ENCODE data around the gene MTX2. TPM values are rescaled to one million over a fixed set of nuclear protein-coding genes. Genes with fewer than 3 reads are reported as not detected.

The MTX2 gene
- total and polyA plus RNA-seq, 5 donors from 2014 or later = 7.1 to 23.2 (median 21.8) TPM

- no peak overlapping the region for H3K4me3 ChIP-seq (ENCODE audit: low read depth, low read length)
Measured at GRCh38 chr2:176278927-176279326, 9.7 kb downstream of the MTX2 start.

GRCh38 chr2:176280156-176280555 is 10.9 kb downstream of the MTX2 start:
- Mint-ChIP-seq H3K4me3 (no peak overlapping the region), H3K27me3 (no peaks in the 10 kb centered on the region), H3K9me3 (no peaks in the 10 kb centered on the region), H3K36me3 (peaks cover 8% of the 10 kb centered on the region), H3K4me1 (peaks cover 12 to 43% (median 30%) of the 10 kb centered on the region in 4 donors), H3K27ac (peak overlapping the region in 1 of 3 donors; percentile 39)
- ATAC-seq (ENCODE audit: low read depth in 2 of 2) = no peak
- Histone ChIP-seq H3K27ac (ENCODE audit: insufficient read depth, low read length, poor library complexity, severe bottlenecking) (no peak overlapping the region), H3K4me1 (ENCODE audit: control insufficient read depth, insufficient read depth, low read length, poor library complexity, severe bottlenecking) (no peaks in the 10 kb centered on the region), H3K36me3 (ENCODE audit: control insufficient read depth, insufficient read depth, low read length) (no peaks in the 10 kb centered on the region), H3K4me3 (ENCODE audit: low read depth, low read length) (no peak overlapping the region), H3K9me3 (ENCODE audit: control insufficient read depth in 2 of 2, low read length in 2 of 2) (no peaks in the 10 kb centered on the region), H3K27me3 (ENCODE audit: control insufficient read depth, insufficient read depth, low read length) (no peaks in the 10 kb centered on the region)
- DNase-seq = no peak

More at GRCh38 chr2:176278927-176279326, 9.7 kb downstream of the MTX2 start:
- H3K27ac ChIP-seq (ENCODE audit: insufficient read depth, low read length, poor library complexity, severe bottlenecking) = no peak overlapping the region
- no peaks in the 10 kb centered on the region for H3K27me3 ChIP-seq (ENCODE audit: control insufficient read depth, insufficient read depth, low read length)
- Mint-ChIP-seq H3K27ac (no peak overlapping the region), H3K9me3 (no peaks in the 10 kb centered on the region), H3K36me3 (peaks cover 8% of the 10 kb centered on the region), H3K4me3 (no peak overlapping the region), H3K4me1 (peaks cover 22 to 46% (median 32%) of the 10 kb centered on the region in 4 donors), H3K27me3 (no peaks in the 10 kb centered on the region)
- no peaks in the 10 kb centered on the region for H3K36me3 ChIP-seq (ENCODE audit: control insufficient read depth, insufficient read depth, low read length)
- no peaks in the 10 kb centered on the region for H3K9me3 ChIP-seq (ENCODE audit: control insufficient read depth in 2 of 2, low read length in 2 of 2)
- H3K4me1 ChIP-seq (ENCODE audit: control insufficient read depth, insufficient read depth, low read length, poor library complexity, severe bottlenecking) = no peaks in the 10 kb centered on the region
- DNase-seq (no peak), ATAC-seq (ENCODE audit: low read depth in 2 of 2) (no peak)

- Histone ChIP-seq H3K27ac (ENCODE audit: insufficient read depth, low read length, poor library complexity, severe bottlenecking) (no peak overlapping the region), H3K4me1 (ENCODE audit: control insufficient read depth, insufficient read depth, low read length, poor library complexity, severe bottlenecking) (no peaks in the 10 kb centered on the region), H3K27me3 (ENCODE audit: control insufficient read depth, insufficient read depth, low read length) (no peaks in the 10 kb centered on the region), H3K4me3 (ENCODE audit: low read depth, low read length) (no peak overlapping the region), H3K9me3 (ENCODE audit: control insufficient read depth in 2 of 2, low read length in 2 of 2) (no peaks in the 10 kb centered on the region), H3K36me3 (ENCODE audit: control insufficient read depth, insufficient read depth, low read length) (no peaks in the 10 kb centered on the region)
- peaks cover 6% of the 10 kb centered on the region for H3K36me3 Mint-ChIP-seq
- no peaks in the 10 kb centered on the region for H3K9me3 Mint-ChIP-seq
- no peak for DNase-seq
- no peaks in the 10 kb centered on the region for H3K27me3 Mint-ChIP-seq
- no peak overlapping the region for H3K4me3 Mint-ChIP-seq
- peaks cover 19 to 46% (median 37%) of the 10 kb centered on the region in 4 donors for H3K4me1 Mint-ChIP-seq
- no peak for ATAC-seq (ENCODE audit: low read depth in 2 of 2)
- no peak overlapping the region for H3K27ac Mint-ChIP-seq
Measured at GRCh38 chr2:176280867-176281658, 11.8 kb downstream of the MTX2 start.

- no peak for DNase-seq
- H3K4me1 ChIP-seq (ENCODE audit: control insufficient read depth, insufficient read depth, low read length, poor library complexity, severe bottlenecking) = no peaks in the 10 kb centered on the region
- no peak overlapping the region for H3K27ac ChIP-seq (ENCODE audit: insufficient read depth, low read length, poor library complexity, severe bottlenecking)
- Mint-ChIP-seq H3K27me3 (no peaks in the 10 kb centered on the region), H3K27ac (no peak overlapping the region), H3K4me3 (peak overlapping the region in 1 of 4 donors; percentile 25), H3K36me3 (peaks cover 9% of the 10 kb centered on the region), H3K4me1 (peaks cover 24 to 55% (median 38%) of the 10 kb centered on the region in 4 donors), H3K9me3 (no peaks in the 10 kb centered on the region)
- H3K9me3 ChIP-seq (ENCODE audit: control insufficient read depth in 2 of 2, low read length in 2 of 2) = no peaks in the 10 kb centered on the region
- H3K27me3 ChIP-seq (ENCODE audit: control insufficient read depth, insufficient read depth, low read length) = no peaks in the 10 kb centered on the region
- H3K4me3 ChIP-seq (ENCODE audit: low read depth, low read length) = no peak overlapping the region
- no peak for ATAC-seq (ENCODE audit: low read depth in 2 of 2)
- H3K36me3 ChIP-seq (ENCODE audit: control insufficient read depth, insufficient read depth, low read length) = no peaks in the 10 kb centered on the region
Measured at GRCh38 chr2:176283291-176284068, 14.2 kb downstream of the MTX2 start.

- Histone ChIP-seq H3K4me3 (ENCODE audit: low read depth, low read length) (no peak overlapping the region), H3K27ac (ENCODE audit: insufficient read depth, low read length, poor library complexity, severe bottlenecking) (no peak overlapping the region), H3K4me1 (ENCODE audit: control insufficient read depth, insufficient read depth, low read length, poor library complexity, severe bottlenecking) (no peaks in the 10 kb centered on the region), H3K36me3 (ENCODE audit: control insufficient read depth, insufficient read depth, low read length) (no peaks in the 10 kb centered on the region), H3K9me3 (ENCODE audit: control insufficient read depth in 2 of 2, low read length in 2 of 2) (no peaks in the 10 kb centered on the region), H3K27me3 (ENCODE audit: control insufficient read depth, insufficient read depth, low read length) (no peaks in the 10 kb centered on the region)
- Mint-ChIP-seq H3K27ac (no peak overlapping the region), H3K4me3 (no peak overlapping the region), H3K36me3 (peaks cover 9% of the 10 kb centered on the region), H3K4me1 (peaks cover 25 to 56% (median 37%) of the 10 kb centered on the region in 4 donors), H3K27me3 (no peaks in the 10 kb centered on the region), H3K9me3 (no peaks in the 10 kb centered on the region)
- no peak for ATAC-seq (ENCODE audit: low read depth in 2 of 2)
- no peak for DNase-seq
Measured at GRCh38 chr2:176284461-176285049, 15.3 kb downstream of the MTX2 start.

GRCh38 chr2:176285321-176285720 is 16.1 kb downstream of the MTX2 start:
- H3K4me1 ChIP-seq (ENCODE audit: control insufficient read depth, insufficient read depth, low read length, poor library complexity, severe bottlenecking) = no peaks in the 10 kb centered on the region
- no peaks in the 10 kb centered on the region for H3K36me3 ChIP-seq (ENCODE audit: control insufficient read depth, insufficient read depth, low read length)
- H3K4me3 Mint-ChIP-seq = no peak overlapping the region
- H3K9me3 ChIP-seq (ENCODE audit: control insufficient read depth in 2 of 2, low read length in 2 of 2) = no peaks in the 10 kb centered on the region
- no peaks in the 10 kb centered on the region for H3K27me3 Mint-ChIP-seq
- peaks cover 32 to 59% (median 39%) of the 10 kb centered on the region in 4 donors for H3K4me1 Mint-ChIP-seq
- H3K9me3 Mint-ChIP-seq = no peaks in the 10 kb centered on the region
- H3K36me3 Mint-ChIP-seq = peaks cover 9% of the 10 kb centered on the region
- H3K27ac Mint-ChIP-seq = no peak overlapping the region
- no peak for ATAC-seq (ENCODE audit: low read depth in 2 of 2)
- H3K4me3 ChIP-seq (ENCODE audit: low read depth, low read length) = no peak overlapping the region
- no peak for DNase-seq
- no peaks in the 10 kb centered on the region for H3K27me3 ChIP-seq (ENCODE audit: control insufficient read depth, insufficient read depth, low read length)
- H3K27ac ChIP-seq (ENCODE audit: insufficient read depth, low read length, poor library complexity, severe bottlenecking) = no peak overlapping the region

- Mint-ChIP-seq H3K9me3 (no peaks in the 10 kb centered on the region), H3K4me1 (peaks cover 21 to 38% (median 28%) of the 10 kb centered on the region in 4 donors), H3K27me3 (no peaks in the 10 kb centered on the region), H3K27ac (no peak overlapping the region), H3K4me3 (peak overlapping the region in 1 of 4 donors; percentile 17), H3K36me3 (peaks cover 3% of the 10 kb centered on the region)
- no peaks in the 10 kb centered on the region for H3K4me1 ChIP-seq (ENCODE audit: control insufficient read depth, insufficient read depth, low read length, poor library complexity, severe bottlenecking)
- no peaks in the 10 kb centered on the region for H3K27me3 ChIP-seq (ENCODE audit: control insufficient read depth, insufficient read depth, low read length)
- no peak overlapping the region for H3K27ac ChIP-seq (ENCODE audit: insufficient read depth, low read length, poor library complexity, severe bottlenecking)
- DNase-seq = no peak
- no peaks in the 10 kb centered on the region for H3K9me3 ChIP-seq (ENCODE audit: control insufficient read depth in 2 of 2, low read length in 2 of 2)
- no peak for ATAC-seq (ENCODE audit: low read depth in 2 of 2)
- H3K36me3 ChIP-seq (ENCODE audit: control insufficient read depth, insufficient read depth, low read length) = no peaks in the 10 kb centered on the region
- H3K4me3 ChIP-seq (ENCODE audit: low read depth, low read length) = no peak overlapping the region
Measured at GRCh38 chr2:176291335-176291734, 22.1 kb downstream of the MTX2 start.

Measured in CD4-positive, CD25-positive, alpha-beta regulatory T cell (primary cell).